Smooth muscle cell (in vitro differentiated cells): ENCODE measurements around the gene KSR1. TPM values are rescaled to one million over a fixed set of nuclear protein-coding genes. Genes with fewer than 3 reads are reported as not detected.

Source experiments
- DNase-seq: peaks from one replicate; lab custom pipeline; 2025; ENCODE audit not compliant: unreplicated experiment; lab: John Stamatoyannopoulos, UW
- H2AFZ ChIP-seq: fragments of 200-600 bp; sonication (generic); 2 replicates; pipeline ENCODE4 v1.6.0; 2016; ENCODE audit warnings: antibody characterized with exemption, low read depth, mild to moderate bottlenecking
- H3F3A ChIP-seq: fragments of 200-600 bp; sonication (generic); 2 replicates; pipeline ENCODE4 v1.6.0; 2017; ENCODE audit warnings: antibody characterized with exemption, low read depth
- H3K27ac ChIP-seq: fragments of 200-600 bp; sonication (generic); 2 replicates; pipeline ENCODE4 v1.5.1; 2016; ENCODE audit warnings: low read depth, mild to moderate bottlenecking
- H3K27me3 ChIP-seq: fragments of 200-600 bp; sonication (generic); 2 replicates; pipeline ENCODE4 v1.6.1; 2016; ENCODE audit warnings: low read depth, mild to moderate bottlenecking
- H3K36me3 ChIP-seq: fragments of 200-600 bp; sonication (generic); 2 replicates; pipeline ENCODE4 v1.5.1; 2016; ENCODE audit warnings: low read depth
- H3K4me1 ChIP-seq: fragments of 200-600 bp; sonication (generic); 2 replicates; pipeline ENCODE4 v1.5.1; 2016; ENCODE audit warnings: low read depth
- H3K4me2 ChIP-seq: fragments of 200-600 bp; sonication (generic); 2 replicates; pipeline ENCODE4 v1.6.0; 2016; ENCODE audit warnings: mild to moderate bottlenecking
- H3K4me3 ChIP-seq: fragments of 200-600 bp; sonication (generic); 2 replicates; pipeline ENCODE4 v1.5.1; 2016; ENCODE audit warnings: mild to moderate bottlenecking
- H3K79me2 ChIP-seq: fragments of 200-600 bp; sonication (generic); 2 replicates; pipeline ENCODE4 v1.6.0; 2016; ENCODE audit warnings: low read depth, mild to moderate bottlenecking
- H3K9ac ChIP-seq: fragments of 200-600 bp; sonication (generic); 2 replicates; pipeline ENCODE4 v1.6.0; 2016; ENCODE audit warnings: low read depth
- H3K9me3 ChIP-seq: fragments of 200-600 bp; sonication (generic); replicated peaks from 2 replicates; pipeline ENCODE4 v1.5.1; 2016; ENCODE audit warnings: low read depth
- H4K20me1 ChIP-seq: fragments of 200-600 bp; sonication (generic); 2 replicates; pipeline ENCODE4 v1.6.0; 2016; ENCODE audit warnings: low read depth
- CTCF ChIP-seq: fragments of 200-600 bp; sonication (generic); IDR thresholded peaks from 2 replicates; pipeline ENCODE4 v1.5.1; 2017; ENCODE audit warnings: borderline replicate concordance, mild to moderate bottlenecking, antibody characterized with exemption; ENCODE audit not compliant: insufficient read depth, poor library complexity, severe bottlenecking
- WGBS: methylation state at CpG from one replicate; pipeline ENCODE4 v1.1.7; 2016; ENCODE audit warnings: low lambda C conversion rate; 5-methylcytosine and 5-hydroxymethylcytosine counted together
- polyA plus RNA-seq: library from polyadenylated mRNA; unstranded; fragments of >200 nt; fragmentation: Nextera tagmentation; extraction: Ambion mirVana; gene quantifications from 2 replicates; pipeline ENCODE4 v1.2.1, GENCODE V29; 2016
- total RNA-seq: library from RNA; depleted of rRNA; stranded (reverse); fragments of >200 nt; gene quantifications from 2 replicates; pipeline ENCODE4 v1.2.3, GENCODE V29; 2014

KSR1 gene
- total and polyA plus RNA-seq, 2 experiments from 2014 or later = 40.4 to 65.1 TPM

GRCh38 chr17:27477050-27477888, 21.0 kb downstream of the KSR1 start:
- Histone ChIP-seq H3F3A (peaks cover 14% of the 10 kb centered on the region), H4K20me1 (peaks cover 100% of the 10 kb centered on the region), H3K36me3 (no peaks in the 10 kb centered on the region), H2AFZ (no peak overlapping the region), H3K4me3 (no peak overlapping the region), H3K9me3 (no peaks in the 10 kb centered on the region), H3K27me3 (no peaks in the 10 kb centered on the region), H3K4me1 (peaks cover 13% of the 10 kb centered on the region), H3K9ac (no peak overlapping the region), H3K79me2 (peaks cover 100% of the 10 kb centered on the region), H3K27ac (peak overlapping the region; percentile 7), H3K4me2 (peak overlapping the region; percentile 61)
- 71% methylated on average over 9 of the region's 9 CpGs for WGBS
- no peak for DNase-seq
- no peak for TF ChIP-seq CTCF

GRCh38 chr17:27477971-27478684, 21.9 kb downstream of the KSR1 start:
- Histone ChIP-seq H3K79me2 (peaks cover 100% of the 10 kb centered on the region), H3K4me3 (no peak overlapping the region), H4K20me1 (peaks cover 100% of the 10 kb centered on the region), H3K4me2 (no peak overlapping the region), H3K4me1 (peaks cover 11% of the 10 kb centered on the region), H3K9ac (no peak overlapping the region), H3K9me3 (no peaks in the 10 kb centered on the region), H3K36me3 (no peaks in the 10 kb centered on the region), H3K27ac (peak overlapping the region; percentile 7), H3K27me3 (no peaks in the 10 kb centered on the region), H2AFZ (no peak overlapping the region), H3F3A (peaks cover 18% of the 10 kb centered on the region)
- no peak for DNase-seq
- WGBS = 88% methylated on average over 9 of the region's 9 CpGs
- no peak for TF ChIP-seq CTCF

GRCh38 chr17:27478901-27479538, 22.8 kb downstream of the KSR1 start:
- H4K20me1 ChIP-seq = peaks cover 100% of the 10 kb centered on the region
- peaks cover 2% of the 10 kb centered on the region for H3K4me1 ChIP-seq
- H3K27me3 ChIP-seq = no peaks in the 10 kb centered on the region
- H3K27ac ChIP-seq = no peak overlapping the region
- peaks cover 99% of the 10 kb centered on the region for H3K79me2 ChIP-seq
- H3F3A ChIP-seq = peaks cover 18% of the 10 kb centered on the region
- no peak overlapping the region for H3K9ac ChIP-seq
- 94% methylated on average over 10 of the region's 10 CpGs for whole genome bisulfite sequencing
- H2AFZ ChIP-seq = no peak overlapping the region
- no peaks in the 10 kb centered on the region for H3K9me3 ChIP-seq
- H3K4me2 ChIP-seq = no peak overlapping the region
- H3K36me3 ChIP-seq = no peaks in the 10 kb centered on the region
- TF ChIP-seq CTCF = no peak
- DNase-seq = no peak
- H3K4me3 ChIP-seq = no peak overlapping the region
